Vagina (tissue), 2 donors: ENCODE results near the gene GREB1. TPM values are rescaled to one million over a fixed set of nuclear protein-coding genes. Genes with fewer than 3 reads are reported as not detected.

Experiments
- DNase-seq, 2 donors: peaks; one replicate each; pipeline ENCODE4 v3.0.0-alpha.2; 2017; ENCODE audit errors: extremely low spot score in 2 of 2
- H3K27ac ChIP-seq: fragments of 200-600 bp; sonication (generic); one replicate; pipeline ENCODE4 v1.5.1; 2019
- H3K27me3 ChIP-seq: fragments of 200-600 bp; sonication (generic); one replicate; pipeline ENCODE4 v1.5.1; 2019
- H3K36me3 ChIP-seq, 2 donors: fragments of 200-600 bp; sonication (generic); one replicate each; pipeline ENCODE4 v1.5.1; 2017 to 2019
- H3K4me1 ChIP-seq: fragments of 200-600 bp; sonication (generic); one replicate; pipeline ENCODE4 v1.5.1; 2019
- H3K4me3 ChIP-seq, 2 donors: fragments of 200-600 bp; sonication (generic); 1 replicate in 1 of 2; 2 replicates in 1 of 2; pipeline ENCODE4 v1.5.1; 2016 to 2019
- H3K9me3 ChIP-seq: fragments of 200-600 bp; sonication (generic); one replicate; pipeline ENCODE4 v1.5.1; 2019
- POLR2A ChIP-seq, 2 donors: fragments of 450-650 bp; IDR thresholded peaks; one replicate each; pipeline ENCODE4 v1.6.1; 2017; ENCODE audit warnings: antibody characterized with exemption in 2 of 2, mild to moderate bottlenecking in 2 of 2, moderate library complexity in 2 of 2
- POLR2AphosphoS5 ChIP-seq, 2 donors: sonication (generic); formaldehyde crosslinking; IDR thresholded peaks; one replicate each; pipeline ENCODE4 v1.9.0; 2017; ENCODE audit warnings: antibody characterized with exemption in 2 of 2, mild to moderate bottlenecking in 2 of 2, low read depth in 1 of 2; ENCODE audit not compliant: insufficient read depth in 1 of 2
- intact Hi-C: fragments of 100-400 bp; cut with DNase I; formaldehyde crosslinking; loops from one replicate; pipeline ENCODE4 v1.15.1; 2023
- total RNA-seq: library from RNA; depleted of rRNA; stranded (reverse); fragments of >200 nt; gene quantifications from one replicate; pipeline ENCODE4 v1.2.3, GENCODE V29; 2016
- TF ChIP-seq, protein P1 (sequence below), 3 experiments: fragments of 450-650 bp in 2 of 3; fragments of 200-600 bp in 1 of 3; sonication (generic) in 1 of 3; IDR thresholded peaks; one replicate each; pipeline ENCODE4 v1.5.1; 2017 to 2019; ENCODE audit warnings: antibody characterized with exemption in 3 of 3, mild to moderate bottlenecking in 2 of 3, moderate library complexity in 2 of 3

GREB1 gene
- total RNA-seq, 1 donor from 2014 or later: 35.4 TPM

DNA sequence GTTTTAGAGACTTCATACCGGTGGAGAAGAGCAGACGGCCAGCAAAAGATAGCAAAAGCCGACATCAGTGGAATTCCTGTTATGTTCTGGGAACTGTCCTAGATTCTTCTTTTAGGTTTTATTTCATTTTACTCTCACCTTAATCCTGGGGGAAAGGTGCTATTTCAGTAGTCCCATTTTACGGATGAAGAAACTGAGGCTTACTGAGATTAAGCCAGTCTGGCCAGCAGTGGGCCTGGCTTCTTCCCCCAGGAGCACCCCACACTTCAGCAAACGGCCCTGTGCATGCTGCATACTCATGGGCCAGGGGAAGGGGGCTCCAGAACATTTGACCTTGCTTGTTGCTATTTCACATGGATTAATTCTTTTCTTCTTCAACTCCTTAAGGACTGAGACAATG, 79.5 kb downstream of the GREB1 start:
- H3K9me3 ChIP-seq: no peaks in the 10 kb centered on the region
- intact Hi-C loops: no loop called here
- no peaks in the 10 kb centered on the region for H3K27me3 ChIP-seq
- no peak overlapping the region for H3K4me3 ChIP-seq
- no peak for DNase-seq
- TF ChIP-seq, protein P1, sequence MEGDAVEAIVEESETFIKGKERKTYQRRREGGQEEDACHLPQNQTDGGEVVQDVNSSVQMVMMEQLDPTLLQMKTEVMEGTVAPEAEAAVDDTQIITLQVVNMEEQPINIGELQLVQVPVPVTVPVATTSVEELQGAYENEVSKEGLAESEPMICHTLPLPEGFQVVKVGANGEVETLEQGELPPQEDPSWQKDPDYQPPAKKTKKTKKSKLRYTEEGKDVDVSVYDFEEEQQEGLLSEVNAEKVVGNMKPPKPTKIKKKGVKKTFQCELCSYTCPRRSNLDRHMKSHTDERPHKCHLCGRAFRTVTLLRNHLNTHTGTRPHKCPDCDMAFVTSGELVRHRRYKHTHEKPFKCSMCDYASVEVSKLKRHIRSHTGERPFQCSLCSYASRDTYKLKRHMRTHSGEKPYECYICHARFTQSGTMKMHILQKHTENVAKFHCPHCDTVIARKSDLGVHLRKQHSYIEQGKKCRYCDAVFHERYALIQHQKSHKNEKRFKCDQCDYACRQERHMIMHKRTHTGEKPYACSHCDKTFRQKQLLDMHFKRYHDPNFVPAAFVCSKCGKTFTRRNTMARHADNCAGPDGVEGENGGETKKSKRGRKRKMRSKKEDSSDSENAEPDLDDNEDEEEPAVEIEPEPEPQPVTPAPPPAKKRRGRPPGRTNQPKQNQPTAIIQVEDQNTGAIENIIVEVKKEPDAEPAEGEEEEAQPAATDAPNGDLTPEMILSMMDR (IDR thresholded peaks at IDR 0.05): no peak
- TF ChIP-seq POLR2A (IDR thresholded peaks at IDR 0.05): no peak
- TF ChIP-seq POLR2AphosphoS5 (IDR thresholded peaks at IDR 0.05; ENCODE audit: insufficient read depth in 1 of 2, low read depth in 1 of 2): no peak
- H3K36me3 ChIP-seq: peaks cover 0 to 52% of the 10 kb centered on the region in 2 donors
- H3K27ac ChIP-seq: no peak overlapping the region
- no peaks in the 10 kb centered on the region for H3K4me1 ChIP-seq

DNA sequence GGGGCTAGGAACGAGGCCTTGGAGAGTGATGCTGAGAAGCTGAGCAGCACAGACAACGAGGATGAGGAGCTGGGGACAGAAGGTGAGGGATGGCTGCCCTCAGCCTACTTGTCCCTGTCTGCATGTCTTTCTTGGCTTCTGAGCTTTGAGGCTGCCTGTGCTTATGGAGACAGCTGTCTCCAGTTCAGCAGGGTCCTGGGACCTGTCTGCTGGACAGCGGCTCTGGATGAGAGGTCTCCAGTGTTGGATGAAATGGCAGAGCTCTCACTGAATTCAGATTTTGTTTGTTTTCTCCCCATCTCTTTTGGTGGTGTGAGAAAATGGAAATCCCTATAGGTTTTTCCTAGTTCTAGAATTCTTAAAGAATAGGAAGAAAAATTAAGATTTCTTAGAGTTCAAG, 81.4 kb downstream of the GREB1 start:
- intact Hi-C loops: no loop called here
- Histone ChIP-seq H3K4me3 (no peak overlapping the region), H3K27me3 (no peaks in the 10 kb centered on the region), H3K36me3 (peaks cover 0 to 56% of the 10 kb centered on the region in 2 donors), H3K4me1 (no peaks in the 10 kb centered on the region), H3K27ac (no peak overlapping the region), H3K9me3 (no peaks in the 10 kb centered on the region)
- TF ChIP-seq POLR2A (IDR thresholded peaks at IDR 0.05): no peak
- TF ChIP-seq, protein P1 (IDR thresholded peaks at IDR 0.05): no peak
- no peak for DNase-seq

- intact Hi-C loops: no loop called here
Observed at GRCh38 chr2:11616097-11616687, 82.3 kb downstream of the GREB1 start.

GRCh38 chr2:11616851-11617415, 83.1 kb downstream of the GREB1 start:
- TF ChIP-seq POLR2A (IDR thresholded peaks at IDR 0.05) (no peak), POLR2AphosphoS5 (IDR thresholded peaks at IDR 0.05; ENCODE audit: insufficient read depth in 1 of 2, low read depth in 1 of 2) (no peak)
- TF ChIP-seq, protein P1 (IDR thresholded peaks at IDR 0.05): no peak
- Histone ChIP-seq H3K27ac (no peak overlapping the region), H3K36me3 (peaks cover 0 to 47% of the 10 kb centered on the region in 2 donors), H3K4me1 (no peaks in the 10 kb centered on the region), H3K27me3 (no peaks in the 10 kb centered on the region), H3K4me3 (no peak overlapping the region), H3K9me3 (no peaks in the 10 kb centered on the region)
- intact Hi-C loops: no loop called here
- DNase-seq: no peak

More at GRCh38 chr2:11616097-11616687, 82.3 kb downstream of the GREB1 start:
- Histone ChIP-seq H3K27me3 (no peaks in the 10 kb centered on the region), H3K36me3 (peaks cover 0 to 47% of the 10 kb centered on the region in 2 donors), H3K4me3 (no peak overlapping the region), H3K9me3 (no peaks in the 10 kb centered on the region), H3K27ac (no peak overlapping the region), H3K4me1 (no peaks in the 10 kb centered on the region)
- no peak for DNase-seq
- no peak for TF ChIP-seq POLR2AphosphoS5 (IDR thresholded peaks at IDR 0.05; ENCODE audit: insufficient read depth in 1 of 2, low read depth in 1 of 2)
- TF ChIP-seq, protein P1 (IDR thresholded peaks at IDR 0.05): no peak
- TF ChIP-seq POLR2A (IDR thresholded peaks at IDR 0.05): no peak

DNA sequence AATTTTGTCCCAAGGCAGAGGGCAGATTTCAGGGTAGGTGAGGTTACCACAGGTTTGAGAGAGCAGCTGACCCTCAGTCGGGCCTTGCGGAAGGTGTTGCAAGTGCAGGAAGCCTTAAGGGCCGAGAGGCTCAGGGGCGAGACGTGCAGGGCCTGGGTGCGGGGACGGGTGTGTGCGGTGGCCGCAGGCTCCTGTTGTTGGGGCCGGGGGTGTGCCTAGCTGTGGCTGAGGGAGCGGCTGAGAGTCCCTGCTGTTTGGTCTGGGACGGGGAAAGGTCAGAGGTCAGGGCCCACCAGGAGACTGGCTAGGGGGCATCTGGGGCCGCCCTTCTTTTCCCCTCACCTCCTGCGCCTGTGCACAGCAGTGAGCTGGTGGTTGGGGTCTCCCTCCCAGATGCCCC, 83.7 kb downstream of the GREB1 start:
- intact Hi-C loops: no loop called here
- TF ChIP-seq POLR2AphosphoS5 (IDR thresholded peaks at IDR 0.05; ENCODE audit: insufficient read depth in 1 of 2, low read depth in 1 of 2) (no peak), POLR2A (IDR thresholded peaks at IDR 0.05) (no peak)
- TF ChIP-seq, protein P1 (IDR thresholded peaks at IDR 0.05): no peak

More for the DNA sequence above, 83.7 kb downstream of the GREB1 start:
- Histone ChIP-seq H3K27me3 (no peaks in the 10 kb centered on the region), H3K4me3 (no peak overlapping the region), H3K27ac (no peak overlapping the region), H3K36me3 (peaks cover 0 to 47% of the 10 kb centered on the region in 2 donors), H3K9me3 (no peaks in the 10 kb centered on the region), H3K4me1 (no peaks in the 10 kb centered on the region)
- no peak for DNase-seq
